SU-DHL-6 (cell line): Measurements from ENCODE around the gene AMBP.

Experiments
- EZH2phosphoT487 ChIP-seq: fragments of 200-600 bp; sonication (generic), shearing (Covaris generic); conservative IDR thresholded peaks from 2 replicates; pipeline ENCODE4 v1.6.1; 2018; ENCODE audit warnings: mild to moderate bottlenecking, antibody characterized with exemption, low read length, moderate library complexity, mixed read lengths
- TF ChIP-seq, protein P1 (sequence below): fragments of 200-600 bp; sonication (generic); IDR thresholded peaks from one replicate; pipeline ENCODE4 v1.5.1; 2017; ENCODE audit warnings: antibody characterized with exemption, mild to moderate bottlenecking, low read length, moderate library complexity; ENCODE audit not compliant: insufficient read depth, poor library complexity, severe bottlenecking

GRCh38 chr9:114033397-114034103, 44.5 kb downstream of the AMBP start:
- TF ChIP-seq, protein P1, sequence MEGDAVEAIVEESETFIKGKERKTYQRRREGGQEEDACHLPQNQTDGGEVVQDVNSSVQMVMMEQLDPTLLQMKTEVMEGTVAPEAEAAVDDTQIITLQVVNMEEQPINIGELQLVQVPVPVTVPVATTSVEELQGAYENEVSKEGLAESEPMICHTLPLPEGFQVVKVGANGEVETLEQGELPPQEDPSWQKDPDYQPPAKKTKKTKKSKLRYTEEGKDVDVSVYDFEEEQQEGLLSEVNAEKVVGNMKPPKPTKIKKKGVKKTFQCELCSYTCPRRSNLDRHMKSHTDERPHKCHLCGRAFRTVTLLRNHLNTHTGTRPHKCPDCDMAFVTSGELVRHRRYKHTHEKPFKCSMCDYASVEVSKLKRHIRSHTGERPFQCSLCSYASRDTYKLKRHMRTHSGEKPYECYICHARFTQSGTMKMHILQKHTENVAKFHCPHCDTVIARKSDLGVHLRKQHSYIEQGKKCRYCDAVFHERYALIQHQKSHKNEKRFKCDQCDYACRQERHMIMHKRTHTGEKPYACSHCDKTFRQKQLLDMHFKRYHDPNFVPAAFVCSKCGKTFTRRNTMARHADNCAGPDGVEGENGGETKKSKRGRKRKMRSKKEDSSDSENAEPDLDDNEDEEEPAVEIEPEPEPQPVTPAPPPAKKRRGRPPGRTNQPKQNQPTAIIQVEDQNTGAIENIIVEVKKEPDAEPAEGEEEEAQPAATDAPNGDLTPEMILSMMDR: no peak
- TF ChIP-seq EZH2phosphoT487: no peak
